Trophoblast cell (in vitro differentiated cells and primary cell): ENCODE data around the gene PHLPP1.

ENCODE experiments used
- DNase-seq, 2 donors: peaks; one replicate each; pipeline ENCODE4 v3.0.0-alpha.2; 2016
- H2AFZ ChIP-seq: 2 replicates; pipeline ENCODE4 v1.6.1; 2013; ENCODE audit warnings: low read length, moderate library complexity, mild to moderate bottlenecking; ENCODE audit not compliant: insufficient read depth, poor library complexity
- H2AK5ac ChIP-seq: 2 replicates; pipeline ENCODE4 v1.6.1; 2013; ENCODE audit warnings: mild to moderate bottlenecking, low read length
- H2BK120ac ChIP-seq: 2 replicates; pipeline ENCODE4 v1.6.1; 2013; ENCODE audit warnings: low read length, mild to moderate bottlenecking, moderate library complexity; ENCODE audit not compliant: insufficient read depth, poor library complexity
- H2BK12ac ChIP-seq: 2 replicates; pipeline ENCODE4 v1.6.1; 2013; ENCODE audit warnings: mild to moderate bottlenecking, low read length, moderate library complexity
- H2BK5ac ChIP-seq: 2 replicates; pipeline ENCODE4 v1.6.1; 2013; ENCODE audit warnings: low read length, low read depth, moderate library complexity, mild to moderate bottlenecking; ENCODE audit not compliant: poor library complexity
- H3K14ac ChIP-seq: 2 replicates; pipeline ENCODE4 v1.6.1; 2013; ENCODE audit warnings: mild to moderate bottlenecking, low read length
- H3K18ac ChIP-seq: 2 replicates; pipeline ENCODE4 v1.6.1; 2013; ENCODE audit warnings: mild to moderate bottlenecking, low read length
- H3K23ac ChIP-seq: 2 replicates; pipeline ENCODE4 v1.6.1; 2013; ENCODE audit warnings: low read length
- H3K27ac ChIP-seq: 2 replicates; pipeline ENCODE4 v1.5.1; 2013; ENCODE audit warnings: low read depth, mild to moderate bottlenecking, inconsistent platforms, low read length, moderate library complexity
- H3K27me3 ChIP-seq: 2 replicates; pipeline ENCODE4 v1.6.1; 2013; ENCODE audit warnings: inconsistent platforms, mild to moderate bottlenecking, low read length, moderate library complexity; ENCODE audit not compliant: insufficient read depth
- H3K36me3 ChIP-seq, 2 experiments: 1 replicate in 1 of 2; 2 replicates in 1 of 2; pipeline ENCODE4 v1.6.1; 2013; ENCODE audit warnings: low read length in 2 of 2, mild to moderate bottlenecking in 2 of 2, moderate library complexity in 1 of 2; ENCODE audit not compliant: insufficient read depth in 2 of 2, control insufficient read depth in 1 of 2
- H3K4ac ChIP-seq: 2 replicates; pipeline ENCODE4 v1.6.1; 2013; ENCODE audit warnings: low read depth, mild to moderate bottlenecking, low read length, moderate library complexity
- H3K4me1 ChIP-seq, 2 experiments: 1 replicate in 1 of 2; 2 replicates in 1 of 2; pipeline ENCODE4 v1.6.1; 2013; ENCODE audit warnings: low read length in 2 of 2, mild to moderate bottlenecking in 2 of 2, moderate library complexity in 1 of 2; ENCODE audit not compliant: insufficient read depth in 2 of 2, control insufficient read depth in 1 of 2
- H3K4me2 ChIP-seq: 2 replicates; pipeline ENCODE4 v1.6.1; 2013; ENCODE audit warnings: inconsistent platforms, mild to moderate bottlenecking, low read length, moderate library complexity
- H3K4me3 ChIP-seq: 2 replicates; pipeline ENCODE4 v1.5.1; 2013; ENCODE audit warnings: mild to moderate bottlenecking, low read depth, low read length, inconsistent platforms
- H3K79me1 ChIP-seq: one replicate; pipeline ENCODE4 v1.6.1; 2013; ENCODE audit warnings: low read length
- H3K79me2 ChIP-seq: 2 replicates; pipeline ENCODE4 v1.6.1; 2013; ENCODE audit warnings: low read length, mild to moderate bottlenecking; ENCODE audit not compliant: control insufficient read depth, insufficient read depth, poor library complexity
- H3K9ac ChIP-seq: 2 replicates; pipeline ENCODE4 v1.6.1; 2013; ENCODE audit warnings: mild to moderate bottlenecking, low read length
- H3K9me3 ChIP-seq: 2 replicates; pipeline ENCODE4 v1.6.1; 2013; ENCODE audit warnings: low read depth, mild to moderate bottlenecking, control low read depth, inconsistent platforms, low read length; ENCODE audit not compliant: insufficient read depth
- H4K12ac ChIP-seq: 2 replicates; pipeline ENCODE4 v1.6.1; 2013; ENCODE audit warnings: low read depth, mild to moderate bottlenecking, low read length, moderate library complexity
- H4K8ac ChIP-seq: 2 replicates; pipeline ENCODE4 v1.6.1; 2013; ENCODE audit warnings: low read depth, mild to moderate bottlenecking, low read length, moderate library complexity
- H4K91ac ChIP-seq: one replicate; pipeline ENCODE4 v1.6.1; 2013; ENCODE audit warnings: low read depth, mild to moderate bottlenecking, low read length, moderate library complexity
- WGBS: extraction: QIAGEN DNeasy Blood & Tissue Kit; methylation state at CpG from one replicate; pipeline ENCODE4 v1.1.7; 2013; ENCODE audit warnings: missing lambda C conversion rate; ENCODE audit not compliant: insufficient read length, insufficient coverage; ENCODE audit errors: extremely low coverage; 5-methylcytosine and 5-hydroxymethylcytosine counted together

PHLPP1 gene

DNA sequence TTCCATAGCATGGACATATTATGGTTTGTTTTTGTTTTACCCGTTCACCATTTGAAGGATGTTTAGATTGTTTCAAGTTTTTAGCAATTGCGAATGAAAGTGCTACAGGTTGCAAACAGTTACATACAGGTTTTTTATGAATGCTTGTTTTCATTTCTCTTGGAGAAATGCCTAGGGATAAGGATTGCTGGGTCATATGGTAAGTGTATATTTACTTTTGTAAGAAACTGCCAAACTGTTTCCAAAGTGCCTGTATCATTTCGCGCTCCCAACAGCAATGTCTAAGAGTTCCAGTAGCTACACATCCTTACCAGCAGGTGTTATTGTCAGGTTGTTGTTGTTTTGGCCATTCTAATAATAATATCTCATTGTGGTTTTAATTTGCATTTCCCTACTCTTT is 251.7 kb downstream of the PHLPP1 start:
- no peak overlapping the region for H3K4me2 ChIP-seq
- H2BK5ac ChIP-seq = no peak overlapping the region
- H3K36me3 ChIP-seq = peaks cover 0 to 2% of the 10 kb centered on the region in 2 experiments
- H3K27ac ChIP-seq = no peak overlapping the region
- H2AFZ ChIP-seq = no peak overlapping the region
- H3K79me2 ChIP-seq = no peaks in the 10 kb centered on the region
- no peak overlapping the region for H4K8ac ChIP-seq
- no peak overlapping the region for H2BK12ac ChIP-seq
- no peak overlapping the region for H4K91ac ChIP-seq
- no peak overlapping the region for H2BK120ac ChIP-seq
- H3K27me3 ChIP-seq = no peaks in the 10 kb centered on the region
- no peak overlapping the region for H2AK5ac ChIP-seq
- H4K12ac ChIP-seq = no peak overlapping the region
- no peak for DNase-seq
- no peaks in the 10 kb centered on the region for H3K9me3 ChIP-seq
- no peaks in the 10 kb centered on the region for H3K79me1 ChIP-seq
- WGBS = no CpG with 5 or more reads among the region's 4 CpGs
- no peak overlapping the region for H3K14ac ChIP-seq
- H3K4me1 ChIP-seq = no peaks in the 10 kb centered on the region
- H3K9ac ChIP-seq = no peak overlapping the region
- no peak overlapping the region for H3K23ac ChIP-seq
- no peak overlapping the region for H3K18ac ChIP-seq
- no peak overlapping the region for H3K4ac ChIP-seq
- H3K4me3 ChIP-seq = no peak overlapping the region

DNA sequence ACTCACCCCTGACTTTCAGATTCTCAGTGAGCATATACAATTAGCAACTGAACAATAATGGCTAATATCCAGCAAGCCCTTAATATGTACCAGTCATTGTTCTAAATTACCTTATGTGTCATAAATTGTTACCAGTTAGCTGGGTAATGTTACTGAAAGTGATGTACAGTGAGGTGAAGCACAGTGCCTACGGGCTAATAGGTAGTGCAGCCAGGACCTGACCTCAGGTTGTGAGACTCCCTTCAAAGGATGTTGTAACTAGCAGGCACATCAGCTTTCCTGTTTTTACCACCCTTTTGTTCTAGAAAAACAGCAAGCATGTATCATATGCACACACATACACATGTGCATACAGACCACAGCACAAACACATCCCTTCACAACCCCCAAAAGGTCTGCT is 258.3 kb downstream of the PHLPP1 start:
- H3K4me2 ChIP-seq = no peak overlapping the region
- H4K91ac ChIP-seq = no peak overlapping the region
- no peak for DNase-seq
- H2AFZ ChIP-seq = no peak overlapping the region
- no peak overlapping the region for H2BK12ac ChIP-seq
- H3K4me1 ChIP-seq = no peaks in the 10 kb centered on the region
- H3K79me2 ChIP-seq = no peaks in the 10 kb centered on the region
- H4K8ac ChIP-seq = no peak overlapping the region
- H3K79me1 ChIP-seq = no peaks in the 10 kb centered on the region
- H3K9ac ChIP-seq = no peak overlapping the region
- no peak overlapping the region for H3K4ac ChIP-seq
- H3K27ac ChIP-seq = no peak overlapping the region
- H2BK120ac ChIP-seq = no peak overlapping the region
- no peak overlapping the region for H2AK5ac ChIP-seq
- no CpG with 5 or more reads among the region's 1 CpG for WGBS
- peaks cover 3% of the 10 kb centered on the region for H3K9me3 ChIP-seq
- H4K12ac ChIP-seq = no peak overlapping the region
- no peak overlapping the region for H3K18ac ChIP-seq
- H3K23ac ChIP-seq = no peak overlapping the region
- peaks cover 17 to 23% of the 10 kb centered on the region in 2 experiments for H3K36me3 ChIP-seq
- no peak overlapping the region for H3K4me3 ChIP-seq
- H3K14ac ChIP-seq = no peak overlapping the region
- no peak overlapping the region for H2BK5ac ChIP-seq
- no peaks in the 10 kb centered on the region for H3K27me3 ChIP-seq

DNA sequence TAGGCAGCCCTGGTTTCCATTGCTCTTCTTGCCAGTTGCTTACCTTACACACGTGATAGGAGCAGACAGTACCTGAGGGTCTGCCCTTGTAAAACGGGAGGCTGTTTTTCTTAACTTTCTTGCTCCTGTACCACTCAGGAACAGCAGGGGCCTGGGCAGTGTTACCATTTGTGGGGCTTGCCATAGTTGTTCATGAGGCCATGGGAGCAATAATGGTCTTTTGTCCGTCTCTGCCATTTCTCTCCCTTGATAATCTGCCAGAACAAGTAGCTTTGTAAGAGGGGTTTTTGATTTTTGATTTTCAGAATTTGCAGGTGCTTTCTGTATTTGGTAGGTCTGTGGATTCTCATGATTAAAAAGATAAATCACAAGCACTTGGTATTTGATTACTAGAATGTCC is 259.0 kb downstream of the PHLPP1 start:
- Histone ChIP-seq H3K4me3 (no peak overlapping the region), H2BK12ac (no peak overlapping the region), H3K27ac (no peak overlapping the region), H3K9ac (no peak overlapping the region), H2BK5ac (no peak overlapping the region), H3K18ac (no peak overlapping the region), H3K4me2 (no peak overlapping the region), H3K14ac (no peak overlapping the region), H2AK5ac (no peak overlapping the region), H3K79me1 (no peaks in the 10 kb centered on the region), H3K4ac (no peak overlapping the region), H3K79me2 (no peaks in the 10 kb centered on the region), H3K9me3 (peaks cover 3% of the 10 kb centered on the region), H3K4me1 (no peaks in the 10 kb centered on the region), H4K12ac (no peak overlapping the region), H4K91ac (no peak overlapping the region), H2AFZ (no peak overlapping the region), H3K36me3 (peaks cover 23 to 29% of the 10 kb centered on the region in 2 experiments), H3K27me3 (no peaks in the 10 kb centered on the region), H4K8ac (no peak overlapping the region), H2BK120ac (no peak overlapping the region), H3K23ac (no peak overlapping the region)
- no peak for DNase-seq
- no CpG with 5 or more reads among the region's 3 CpGs for WGBS

DNA sequence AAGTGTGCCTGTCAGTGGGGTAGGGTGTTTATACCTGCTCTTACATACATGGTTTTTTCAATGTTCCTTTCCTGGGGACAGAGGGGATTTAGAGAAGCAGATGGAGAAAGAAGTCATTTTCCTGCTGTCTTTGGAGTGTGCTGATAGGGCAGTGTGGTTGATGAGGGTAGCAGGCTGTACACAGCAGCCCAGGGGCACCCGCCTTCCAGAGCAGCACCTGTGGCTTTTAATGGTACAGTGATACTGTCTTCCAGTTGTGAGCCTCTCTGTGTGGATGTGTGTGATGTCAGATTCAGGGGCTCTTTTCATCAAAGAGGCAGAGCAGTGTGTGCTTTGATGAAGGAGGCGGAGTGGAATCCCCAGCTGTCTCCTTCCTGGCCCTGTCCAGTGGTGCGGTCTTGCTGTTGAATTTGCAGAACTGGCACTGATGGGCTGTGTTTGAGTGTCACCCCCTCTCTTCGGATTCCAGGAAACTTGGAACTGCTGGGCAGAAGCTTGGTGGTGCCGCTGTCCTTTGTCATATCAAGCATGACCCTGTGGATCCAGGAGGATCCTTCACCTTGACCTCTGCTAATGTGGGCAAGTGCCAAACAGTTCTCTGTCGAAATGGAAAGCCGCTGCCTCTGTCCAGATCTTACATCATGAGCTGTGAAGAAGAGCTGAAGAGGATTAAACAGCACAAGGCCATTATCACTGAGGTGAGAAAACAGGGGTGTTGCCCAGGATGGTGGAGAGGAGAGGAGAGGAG is 259.8 kb downstream of the PHLPP1 start:
- H3K14ac ChIP-seq = no peak overlapping the region
- H3K27me3 ChIP-seq = no peaks in the 10 kb centered on the region
- H3K4me1 ChIP-seq = no peaks in the 10 kb centered on the region
- no peak overlapping the region for H4K12ac ChIP-seq
- H4K91ac ChIP-seq = no peak overlapping the region
- DNase-seq = no peak
- H3K79me2 ChIP-seq = no peaks in the 10 kb centered on the region
- H2BK12ac ChIP-seq = no peak overlapping the region
- H3K79me1 ChIP-seq = no peaks in the 10 kb centered on the region
- no peak overlapping the region for H2BK120ac ChIP-seq
- peaks cover 3% of the 10 kb centered on the region for H3K9me3 ChIP-seq
- no CpG with 5 or more reads among the region's 7 CpGs for WGBS
- no peak overlapping the region for H2AFZ ChIP-seq
- no peak overlapping the region for H3K27ac ChIP-seq
- no peak overlapping the region for H3K23ac ChIP-seq
- H3K4me3 ChIP-seq = no peak overlapping the region
- H2AK5ac ChIP-seq = no peak overlapping the region
- H3K18ac ChIP-seq = no peak overlapping the region
- no peak overlapping the region for H2BK5ac ChIP-seq
- H3K4ac ChIP-seq = no peak overlapping the region
- no peak overlapping the region for H4K8ac ChIP-seq
- no peak overlapping the region for H3K9ac ChIP-seq
- peaks cover 23 to 31% of the 10 kb centered on the region in 2 experiments for H3K36me3 ChIP-seq
- no peak overlapping the region for H3K4me2 ChIP-seq
